CD4-positive, CD25-positive, alpha-beta regulatory T cell (primary cell): ENCODE measurements around the gene TCP10L. TPM values are rescaled to one million over a fixed set of nuclear protein-coding genes. Genes with fewer than 3 reads are reported as not detected.
"Not testable (repeated sequence)": the region's sequence is repeated elsewhere in the genome, so short reads cannot be mapped to it uniquely, and the experiment has no call there.

Source experiments
- ATAC-seq, 2 donors: fragments of 150-1000 bp; cut with Tn5 transposase; one replicate each; pipeline ENCODE4 v1.10.0; 2021; ENCODE audit warnings: low read depth in 2 of 2, moderate number of reproducible peaks in 2 of 2, moderate library complexity in 1 of 2
- DNase-seq, 3 donors: peaks; one replicate each; pipeline versions ENCODE4 v3.0.0 to v3.0.0-alpha.2; 2012 to 2022; ENCODE audit warnings: mixed read lengths in 1 of 3
- H3K27ac ChIP-seq: one replicate; pipeline ENCODE4 v1.7.0; 2013; ENCODE audit warnings: mild to moderate bottlenecking, low read length; ENCODE audit not compliant: insufficient read depth, poor library complexity, severe bottlenecking
- H3K27me3 ChIP-seq: one replicate; pipeline ENCODE4 v1.7.0; 2013; ENCODE audit warnings: low read length; ENCODE audit not compliant: control insufficient read depth, insufficient read depth
- H3K36me3 ChIP-seq: one replicate; pipeline ENCODE4 v1.7.0; 2013; ENCODE audit warnings: mild to moderate bottlenecking, low read length, moderate library complexity; ENCODE audit not compliant: control insufficient read depth, insufficient read depth
- H3K4me1 ChIP-seq: 2 replicates; pipeline ENCODE4 v1.7.0; 2013; ENCODE audit warnings: mild to moderate bottlenecking, low read length; ENCODE audit not compliant: insufficient read depth, control insufficient read depth, poor library complexity, severe bottlenecking
- H3K4me3 ChIP-seq: one replicate; pipeline ENCODE4 v1.7.0; 2013; ENCODE audit warnings: low read depth, mild to moderate bottlenecking, low read length, moderate library complexity
- H3K9me3 ChIP-seq, 2 experiments: 1 replicate in 1 of 2; 2 replicates in 1 of 2; pipeline ENCODE4 v1.7.0; 2013; ENCODE audit warnings: low read length in 2 of 2, mild to moderate bottlenecking in 1 of 2, moderate library complexity in 1 of 2; ENCODE audit not compliant: control insufficient read depth in 2 of 2
- H3K27ac Mint-ChIP-seq, 3 donors: one replicate each; pipeline ENCODE4 v1.8.0; 2020 to 2022; ENCODE audit warnings: mild to moderate bottlenecking in 3 of 3, mixed read lengths in 3 of 3, moderate library complexity in 2 of 3
- H3K27me3 Mint-ChIP-seq: one replicate; pipeline ENCODE4 v1.8.0; 2022; ENCODE audit warnings: mild to moderate bottlenecking, mixed read lengths
- H3K36me3 Mint-ChIP-seq: one replicate; pipeline ENCODE4 v1.8.0; 2020; ENCODE audit warnings: mixed read lengths
- H3K4me1 Mint-ChIP-seq, 4 donors: one replicate each; pipeline ENCODE4 v1.8.0; 2020 to 2022; ENCODE audit warnings: mixed read lengths in 4 of 4, mild to moderate bottlenecking in 1 of 4
- H3K4me3 Mint-ChIP-seq, 4 donors: one replicate each; pipeline ENCODE4 v1.8.0; 2020 to 2022; ENCODE audit warnings: mild to moderate bottlenecking in 4 of 4, mixed read lengths in 4 of 4, moderate library complexity in 3 of 4
- H3K9me3 Mint-ChIP-seq, 7 donors: one replicate each; pipeline ENCODE4 v1.8.0; 2020 to 2022; ENCODE audit warnings: mixed read lengths in 7 of 7, mild to moderate bottlenecking in 3 of 7, moderate library complexity in 2 of 7
- polyA plus RNA-seq, 4 donors: library from polyadenylated mRNA; unstranded; fragments of 300-500 nt; fragmentation: Illumina TruSeq; gene quantifications; one replicate each; pipeline ENCODE4 v1.2.3, GENCODE V29; 2021
- total RNA-seq: library from RNA; stranded (reverse); gene quantifications from one replicate; pipeline ENCODE4 v1.2.3, GENCODE V29; 2022

Gene TCP10L
- total RNA-seq, result 0.37 TPM
- polyA plus RNA-seq, result 1 to 10 TPM in 1 of 4 donors, under 1 TPM in 3; 0.27 to 1.1 (median 0.46) TPM

- Mint-ChIP-seq H3K4me3 (no peak within 1 kb of the TSS), H3K9me3 (no peaks in the 10 kb centered on the region), H3K27ac (peak within 1 kb of the TSS in 1 of 3 donors; percentile 28), H3K36me3 (no peaks in the 10 kb centered on the region), H3K27me3 (peaks cover 5% of the 10 kb centered on the region), H3K4me1 (peaks cover 0 to 5% (median 0%) of the 10 kb centered on the region in 4 donors)
- Histone ChIP-seq H3K27me3 (no peaks in the 10 kb centered on the region), H3K36me3 (no peaks in the 10 kb centered on the region), H3K27ac (no peak within 1 kb of the TSS), H3K9me3 (no peaks in the 10 kb centered on the region), H3K4me1 (no peaks in the 10 kb centered on the region), H3K4me3 (no peak within 1 kb of the TSS)
- DNase-seq, result no peak
- no peak for ATAC-seq
Measured at GRCh38 chr21:32585042-32585710, at the start of gene TCP10L. TSS of gene TCP10L (minus strand) at chr21:32585523. CDS start at chr21:32584304, 1,219 bp downstream.

- Histone ChIP-seq H3K36me3 (peaks cover 20% of the 10 kb centered on the region), H3K9me3 (no peaks in the 10 kb centered on the region), H3K4me1 (no peaks in the 10 kb centered on the region), H3K27me3 (no peaks in the 10 kb centered on the region), H3K4me3 (no peak overlapping the region), H3K27ac (no peak overlapping the region)
- no peak overlapping the region for H3K4me3 Mint-ChIP-seq
- no peak overlapping the region for H3K27ac Mint-ChIP-seq
- H3K9me3 Mint-ChIP-seq, result peaks cover 0 to 2% (median 0%) of the 10 kb centered on the region in 7 donors
- peaks cover 0 to 2% (median 0%) of the 10 kb centered on the region in 4 donors for H3K4me1 Mint-ChIP-seq
- peaks cover 14% of the 10 kb centered on the region for H3K27me3 Mint-ChIP-seq
- no peak for DNase-seq
- no peak for ATAC-seq
- H3K36me3 Mint-ChIP-seq, result peaks cover 20% of the 10 kb centered on the region
Measured at GRCh38 chr21:32626621-32627196, 41.4 kb upstream of the TCP10L start.

- DNase-seq, H3K36me3 ChIP-seq, H3K27me3 ChIP-seq, H3K4me1 Mint-ChIP-seq, H3K9me3 ChIP-seq, H3K4me1 ChIP-seq, H3K4me3 ChIP-seq, H3K27ac ChIP-seq, H3K4me3 Mint-ChIP-seq, H3K9me3 Mint-ChIP-seq, ATAC-seq, H3K27ac Mint-ChIP-seq, H3K36me3 Mint-ChIP-seq: not testable (repeated sequence)
- peaks cover 22% of the 10 kb centered on the region for H3K27me3 Mint-ChIP-seq
Measured at GRCh38 chr21:32618218-32618617, 32.9 kb upstream of the TCP10L start.

- Histone ChIP-seq H3K27me3 (no peaks in the 10 kb centered on the region), H3K36me3 (peaks cover 7% of the 10 kb centered on the region), H3K4me1 (peaks cover 29% of the 10 kb centered on the region), H3K9me3 (no peaks in the 10 kb centered on the region), H3K27ac (peak overlapping the region; percentile 90), H3K4me3 (peak overlapping the region; percentile 86)
- DNase-seq, result peak in 1 of 3 donors; percentile 6
- ATAC-seq, result no peak
- Mint-ChIP-seq H3K36me3 (peaks cover 10% of the 10 kb centered on the region), H3K27ac (peak overlapping the region in 2 of 3 donors; percentile 96 to 98), H3K9me3 (no peaks in the 10 kb centered on the region), H3K27me3 (peaks cover 4% of the 10 kb centered on the region), H3K4me1 (peaks cover 4 to 32% (median 18%) of the 10 kb centered on the region in 4 donors), H3K4me3 (peak overlapping the region; percentile 97 to 100 (median 98))
Measured at GRCh38 chr21:32613436-32614043, 28.2 kb upstream of the TCP10L start.

- H3K27ac Mint-ChIP-seq, result peak overlapping the region; percentile 95 to 98 (median 96)
- H3K9me3 Mint-ChIP-seq, result no peaks in the 10 kb centered on the region
- H3K27me3 ChIP-seq, result no peaks in the 10 kb centered on the region
- H3K36me3 Mint-ChIP-seq, result peaks cover 11% of the 10 kb centered on the region
- peak overlapping the region; percentile 97 to 100 (median 98) for H3K4me3 Mint-ChIP-seq
- DNase-seq (no peak), ATAC-seq (peak in 1 of 2 donors; percentile 2)
- peaks cover 29% of the 10 kb centered on the region for H3K4me1 ChIP-seq
- H3K27me3 Mint-ChIP-seq, result peaks cover 4% of the 10 kb centered on the region
- no peaks in the 10 kb centered on the region for H3K9me3 ChIP-seq
- peak overlapping the region; percentile 86 for H3K4me3 ChIP-seq
- peak overlapping the region; percentile 90 for H3K27ac ChIP-seq
- peaks cover 11% of the 10 kb centered on the region for H3K36me3 ChIP-seq
- H3K4me1 Mint-ChIP-seq, result peaks cover 4 to 32% (median 19%) of the 10 kb centered on the region in 4 donors
Measured at GRCh38 chr21:32612999-32613337, 27.6 kb upstream of the TCP10L start.

- Mint-ChIP-seq H3K27me3 (peaks cover 4% of the 10 kb centered on the region), H3K36me3 (peaks cover 16% of the 10 kb centered on the region), H3K9me3 (no peaks in the 10 kb centered on the region), H3K4me1 (peaks cover 4 to 33% (median 21%) of the 10 kb centered on the region in 4 donors), H3K4me3 (peak within 1 kb of the TSS; percentile 97 to 100 (median 98)), H3K27ac (peak within 1 kb of the TSS; percentile 95 to 98 (median 96))
- Histone ChIP-seq H3K36me3 (peaks cover 17% of the 10 kb centered on the region), H3K4me1 (peaks cover 29% of the 10 kb centered on the region), H3K9me3 (no peaks in the 10 kb centered on the region), H3K27me3 (no peaks in the 10 kb centered on the region), H3K4me3 (peak within 1 kb of the TSS; percentile 86), H3K27ac (peak within 1 kb of the TSS; percentile 90)
- DNase-seq, result peak; percentile 88 to 94 (median 90)
- peak; percentile 90 to 91 for ATAC-seq
Measured at GRCh38 chr21:32612075-32612998, 27.0 kb upstream of the TCP10L start, which contains the start of gene CFAP298. TSS of gene CFAP298 (minus strand) at chr21:32612377. CDS start at chr21:32612243, 134 bp downstream.

GRCh38 chr21:32611471-32611997, 26.2 kb upstream of the TCP10L start:
- Mint-ChIP-seq H3K36me3 (peaks cover 16% of the 10 kb centered on the region), H3K9me3 (no peaks in the 10 kb centered on the region), H3K27me3 (peaks cover 4% of the 10 kb centered on the region), H3K4me1 (peaks cover 9 to 33% (median 21%) of the 10 kb centered on the region in 4 donors), H3K27ac (peak overlapping the region; percentile 95 to 98 (median 96)), H3K4me3 (peak overlapping the region; percentile 97 to 100 (median 98))
- Histone ChIP-seq H3K4me1 (peaks cover 29% of the 10 kb centered on the region), H3K27ac (peak overlapping the region; percentile 90), H3K27me3 (no peaks in the 10 kb centered on the region), H3K4me3 (peak overlapping the region; percentile 86), H3K9me3 (no peaks in the 10 kb centered on the region), H3K36me3 (peaks cover 23% of the 10 kb centered on the region)
- peak in 2 of 3 donors; percentile 9 to 51 for DNase-seq
- ATAC-seq, result no peak
